ENCODE measurements around the gene PFKFB3. TPM values are rescaled to one million over a fixed set of nuclear protein-coding genes. Genes with fewer than 3 reads are reported as not detected.
A peak's percentile ranks its signal among the peaks of the same experiment; 100 is the strongest.

Gene PFKFB3
- total and polyA plus RNA-seq, 9 of the 15 experiments (the other 6 are each of a cell fraction or from before 2014, with no cell fraction given) = 0.46 to 21.6 (median 7.8) TPM

GRCh38 chr10:6163364-6164270, 39.1 kb upstream of the PFKFB3 start (continued):
- TF ChIP-seq CREB3 (tag; conservative IDR thresholded peaks at IDR 0.05; ENCODE audit: low read depth) (no peak), HDGF (IDR thresholded peaks at IDR 0.05) (no peak), ZNF699 (CRISPR knock-in tag; IDR thresholded peaks at IDR 0.05; ENCODE audit: insufficient replicate concordance) (no peak), HIVEP1 (CRISPR knock-in tag; IDR thresholded peaks at IDR 0.05) (no peak), RNF2 (IDR thresholded peaks at IDR 0.05) (peak; percentile 82), ZFX (CRISPR knock-in tag; IDR thresholded peaks at IDR 0.05) (peak; percentile 95), POLR2A (conservative IDR thresholded peaks at IDR 0.05) (peak; percentile 83), PHF20 (IDR thresholded peaks at IDR 0.05; ENCODE audit: partially characterized antibody) (peak; percentile 74), ZBTB17 (CRISPR knock-in tag; IDR thresholded peaks at IDR 0.05) (no peak), FOXA1 (IDR thresholded peaks at IDR 0.05; ENCODE audit: borderline replicate concordance) (no peak), MAFK (IDR thresholded peaks at IDR 0.05; ENCODE audit: low read length) (no peak), SMAD3 (CRISPR knock-in tag; conservative IDR thresholded peaks at IDR 0.05) (no peak), ZNF140 (CRISPR knock-in tag; IDR thresholded peaks at IDR 0.05) (peak; percentile 87; the same call in 1 of the 2 replicates), MTA3 (IDR thresholded peaks at IDR 0.05; ENCODE audit: borderline replicate concordance) (peak; percentile 77; the same call in 1 of the 2 replicates), HNRNPH1 (optimal IDR thresholded peaks at IDR 0.05; ENCODE audit: low read depth, low read length) (no peak), ZNF695 (CRISPR knock-in tag; IDR thresholded peaks at IDR 0.05) (no peak), TAF1 (IDR thresholded peaks at IDR 0.05; ENCODE audit: control insufficient read depth, extremely low read depth, insufficient read depth, low read length, severe bottlenecking) (peak; percentile 72)
- TF ChIP-seq, protein P1, sequence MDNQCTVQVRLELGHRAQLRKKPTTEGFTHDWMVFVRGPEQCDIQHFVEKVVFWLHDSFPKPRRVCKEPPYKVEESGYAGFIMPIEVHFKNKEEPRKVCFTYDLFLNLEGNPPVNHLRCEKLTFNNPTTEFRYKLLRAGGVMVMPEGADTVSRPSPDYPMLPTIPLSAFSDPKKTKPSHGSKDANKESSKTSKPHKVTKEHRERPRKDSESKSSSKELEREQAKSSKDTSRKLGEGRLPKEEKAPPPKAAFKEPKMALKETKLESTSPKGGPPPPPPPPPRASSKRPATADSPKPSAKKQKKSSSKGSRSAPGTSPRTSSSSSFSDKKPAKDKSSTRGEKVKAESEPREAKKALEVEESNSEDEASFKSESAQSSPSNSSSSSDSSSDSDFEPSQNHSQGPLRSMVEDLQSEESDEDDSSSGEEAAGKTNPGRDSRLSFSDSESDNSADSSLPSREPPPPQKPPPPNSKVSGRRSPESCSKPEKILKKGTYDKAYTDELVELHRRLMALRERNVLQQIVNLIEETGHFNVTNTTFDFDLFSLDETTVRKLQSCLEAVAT (IDR thresholded peaks at IDR 0.05) = peak in 1 of 2 experiments; percentile 31; a peak in 1 of 4 replicates
- TF ChIP-seq, protein P2, sequence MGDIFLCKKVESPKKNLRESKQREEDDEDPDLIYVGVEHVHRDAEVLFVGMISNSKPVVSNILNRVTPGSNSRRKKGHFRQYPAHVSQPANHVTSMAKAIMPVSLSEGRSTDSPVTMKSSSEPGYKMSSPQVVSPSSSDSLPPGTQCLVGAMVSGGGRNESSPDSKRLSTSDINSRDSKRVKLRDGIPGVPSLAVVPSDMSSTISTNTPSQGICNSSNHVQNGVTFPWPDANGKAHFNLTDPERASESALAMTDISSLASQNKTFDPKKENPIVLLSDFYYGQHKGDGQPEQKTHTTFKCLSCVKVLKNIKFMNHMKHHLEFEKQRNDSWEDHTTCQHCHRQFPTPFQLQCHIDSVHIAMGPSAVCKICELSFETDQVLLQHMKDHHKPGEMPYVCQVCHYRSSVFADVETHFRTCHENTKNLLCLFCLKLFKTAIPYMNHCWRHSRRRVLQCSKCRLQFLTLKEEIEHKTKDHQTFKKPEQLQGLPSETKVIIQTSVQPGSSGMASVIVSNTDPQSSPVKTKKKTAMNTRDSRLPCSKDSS (IDR thresholded peaks at IDR 0.05; ENCODE audit: low read depth, partially characterized antibody) = no peak
- TF ChIP-seq, protein P3, sequence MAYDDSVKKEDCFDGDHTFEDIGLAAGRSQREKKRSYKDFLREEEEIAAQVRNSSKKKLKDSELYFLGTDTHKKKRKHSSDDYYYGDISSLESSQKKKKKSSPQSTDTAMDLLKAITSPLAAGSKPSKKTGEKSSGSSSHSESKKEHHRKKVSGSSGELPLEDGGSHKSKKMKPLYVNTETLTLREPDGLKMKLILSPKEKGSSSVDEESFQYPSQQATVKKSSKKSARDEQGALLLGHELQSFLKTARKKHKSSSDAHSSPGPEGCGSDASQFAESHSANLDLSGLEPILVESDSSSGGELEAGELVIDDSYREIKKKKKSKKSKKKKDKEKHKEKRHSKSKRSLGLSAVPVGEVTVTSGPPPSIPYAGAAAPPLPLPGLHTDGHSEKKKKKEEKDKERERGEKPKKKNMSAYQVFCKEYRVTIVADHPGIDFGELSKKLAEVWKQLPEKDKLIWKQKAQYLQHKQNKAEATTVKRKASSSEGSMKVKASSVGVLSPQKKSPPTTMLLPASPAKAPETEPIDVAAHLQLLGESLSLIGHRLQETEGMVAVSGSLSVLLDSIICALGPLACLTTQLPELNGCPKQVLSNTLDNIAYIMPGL (CRISPR knock-in tag; IDR thresholded peaks at IDR 0.05) = no peak
